NB4 (cell line): ENCODE data around the gene NME7.

Experiments used
- CTCF ChIP-seq: IDR thresholded peaks from one replicate; pipeline ENCODE4 v1.5.1; 2012; ENCODE audit warnings: low read depth, low read length
- MYC ChIP-seq: IDR thresholded peaks from 2 replicates; pipeline ENCODE4 v1.6.1; 2011; ENCODE audit warnings: low read depth, low read length
- POLR2A ChIP-seq: IDR thresholded peaks from 2 replicates; pipeline ENCODE4 v1.6.1; 2011; ENCODE audit warnings: mild to moderate bottlenecking; ENCODE audit not compliant: insufficient read length; ENCODE audit errors: extremely low read depth
- TF ChIP-seq, protein P1 (sequence below): IDR thresholded peaks from 2 replicates; pipeline ENCODE4 v1.6.1; 2011; ENCODE audit warnings: low read depth, low read length

GRCh38 chr1:169318536-169319244 is 48.9 kb downstream of the NME7 start:
- TF ChIP-seq CTCF (no peak), POLR2A (no peak), MYC (no peak)
- TF ChIP-seq, protein P1, sequence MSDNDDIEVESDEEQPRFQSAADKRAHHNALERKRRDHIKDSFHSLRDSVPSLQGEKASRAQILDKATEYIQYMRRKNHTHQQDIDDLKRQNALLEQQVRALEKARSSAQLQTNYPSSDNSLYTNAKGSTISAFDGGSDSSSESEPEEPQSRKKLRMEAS = no peak
